ENCODE measurements around the gene NSG1. TPM values are rescaled to one million over a fixed set of nuclear protein-coding genes. Genes with fewer than 3 reads are reported as not detected.

The NSG1 gene
- total RNA-seq, 1 donor from 2014 or later, result 2.9 TPM

GRCh38 chr4:4390046-4390445, 3.1 kb downstream of the NSG1 start:
- H3K36me3 Mint-ChIP-seq (ENCODE audit: low read depth, unreplicated experiment), result peaks cover 8% of the 10 kb centered on the region
- no peak overlapping the region for H3K27ac Mint-ChIP-seq (ENCODE audit: unreplicated experiment)
- no peak for DNase-seq (ENCODE audit: low spot score)
- H3K4me1 Mint-ChIP-seq (ENCODE audit: unreplicated experiment), result peaks cover 6% of the 10 kb centered on the region
- TF ChIP-seq CTCF (IDR thresholded peaks at IDR 0.05; ENCODE audit: unreplicated experiment), result no peak
- no peak overlapping the region for H3K4me3 Mint-ChIP-seq (ENCODE audit: unreplicated experiment)
- H3K9me3 Mint-ChIP-seq (ENCODE audit: unreplicated experiment), result no peaks in the 10 kb centered on the region
- H3K27me3 Mint-ChIP-seq (ENCODE audit: unreplicated experiment), result peaks cover 10% of the 10 kb centered on the region

GRCh38 chr4:4390515-4391240, 3.8 kb downstream of the NSG1 start:
- Mint-ChIP-seq H3K4me1 (ENCODE audit: unreplicated experiment) (peaks cover 6% of the 10 kb centered on the region), H3K9me3 (ENCODE audit: unreplicated experiment) (no peaks in the 10 kb centered on the region), H3K4me3 (ENCODE audit: unreplicated experiment) (no peak overlapping the region), H3K27ac (ENCODE audit: unreplicated experiment) (no peak overlapping the region), H3K27me3 (ENCODE audit: unreplicated experiment) (peaks cover 9% of the 10 kb centered on the region), H3K36me3 (ENCODE audit: low read depth, unreplicated experiment) (peaks cover 8% of the 10 kb centered on the region)
- no peak for DNase-seq (ENCODE audit: low spot score)
- TF ChIP-seq CTCF (IDR thresholded peaks at IDR 0.05; ENCODE audit: unreplicated experiment), result no peak

GRCh38 chr4:4391866-4392265, 5.0 kb downstream of the NSG1 start:
- Mint-ChIP-seq H3K4me1 (ENCODE audit: unreplicated experiment) (peaks cover 9% of the 10 kb centered on the region), H3K36me3 (ENCODE audit: low read depth, unreplicated experiment) (peaks cover 8% of the 10 kb centered on the region), H3K27me3 (ENCODE audit: unreplicated experiment) (peaks cover 9% of the 10 kb centered on the region), H3K9me3 (ENCODE audit: unreplicated experiment) (no peaks in the 10 kb centered on the region), H3K27ac (ENCODE audit: unreplicated experiment) (peak overlapping the region; percentile 48), H3K4me3 (ENCODE audit: unreplicated experiment) (no peak overlapping the region)
- no peak for TF ChIP-seq CTCF (IDR thresholded peaks at IDR 0.05; ENCODE audit: unreplicated experiment)
- no peak for DNase-seq (ENCODE audit: low spot score)

- H3K9me3 Mint-ChIP-seq (ENCODE audit: unreplicated experiment), result no peaks in the 10 kb centered on the region
- DNase-seq (ENCODE audit: low spot score), result no peak
- peaks cover 8% of the 10 kb centered on the region for H3K36me3 Mint-ChIP-seq (ENCODE audit: low read depth, unreplicated experiment)
- H3K4me1 Mint-ChIP-seq (ENCODE audit: unreplicated experiment), result peaks cover 10% of the 10 kb centered on the region
- peaks cover 11% of the 10 kb centered on the region for H3K27me3 Mint-ChIP-seq (ENCODE audit: unreplicated experiment)
- no peak overlapping the region for H3K4me3 Mint-ChIP-seq (ENCODE audit: unreplicated experiment)
- no peak for TF ChIP-seq CTCF (IDR thresholded peaks at IDR 0.05; ENCODE audit: unreplicated experiment)
- H3K27ac Mint-ChIP-seq (ENCODE audit: unreplicated experiment), result no peak overlapping the region
Measured at GRCh38 chr4:4392501-4393183, 5.7 kb downstream of the NSG1 start.

GRCh38 chr4:4394644-4395043, 7.7 kb downstream of the NSG1 start:
- H3K4me3 Mint-ChIP-seq (ENCODE audit: unreplicated experiment), result no peak overlapping the region
- DNase-seq (ENCODE audit: low spot score), result no peak
- peaks cover 5% of the 10 kb centered on the region for H3K27me3 Mint-ChIP-seq (ENCODE audit: unreplicated experiment)
- H3K27ac Mint-ChIP-seq (ENCODE audit: unreplicated experiment), result no peak overlapping the region
- no peak for TF ChIP-seq CTCF (IDR thresholded peaks at IDR 0.05; ENCODE audit: unreplicated experiment)
- peaks cover 2% of the 10 kb centered on the region for H3K36me3 Mint-ChIP-seq (ENCODE audit: low read depth, unreplicated experiment)
- H3K4me1 Mint-ChIP-seq (ENCODE audit: unreplicated experiment), result peaks cover 4% of the 10 kb centered on the region
- H3K9me3 Mint-ChIP-seq (ENCODE audit: unreplicated experiment), result no peaks in the 10 kb centered on the region
